ENCODE results near the gene PARD3. TPM values are rescaled to one million over a fixed set of nuclear protein-coding genes. Genes with fewer than 3 reads are reported as not detected.

Gene PARD3
- total RNA-seq, 2 experiments from 2014 or later, result 0.15 to 0.18 TPM

- DNase-seq, result no peak
- Mint-ChIP-seq H3K4me3 (no peak overlapping the region), H3K27me3 (no peaks in the 10 kb centered on the region), H3K4me1 (no peaks in the 10 kb centered on the region), H3K9me3 (no peaks in the 10 kb centered on the region), H3K27ac (no peak overlapping the region), H3K36me3 (ENCODE audit: low read depth) (no peaks in the 10 kb centered on the region)
- POLR2A ChIA-PET, result no interaction called here
- CTCF ChIA-PET, result no interaction called here
Measured at GRCh38 chr10:34161777-34162370, 653.2 kb downstream of the PARD3 start.

GRCh38 chr10:34160595-34160994 is 654.5 kb downstream of the PARD3 start:
- POLR2A ChIA-PET, result no interaction called here
- H3K4me1 Mint-ChIP-seq, result no peaks in the 10 kb centered on the region
- H3K9me3 Mint-ChIP-seq, result no peaks in the 10 kb centered on the region
- no peak overlapping the region for H3K27ac Mint-ChIP-seq
- H3K36me3 Mint-ChIP-seq (ENCODE audit: low read depth), result no peaks in the 10 kb centered on the region
- DNase-seq, result no peak
- CTCF ChIA-PET, result no interaction called here
- no peak overlapping the region for H3K4me3 Mint-ChIP-seq
- no peaks in the 10 kb centered on the region for H3K27me3 Mint-ChIP-seq

GRCh38 chr10:34157501-34157900 is 657.6 kb downstream of the PARD3 start:
- DNase-seq, result no peak
- POLR2A ChIA-PET, result no interaction called here
- Mint-ChIP-seq H3K27ac (no peak overlapping the region), H3K4me3 (no peak overlapping the region), H3K9me3 (no peaks in the 10 kb centered on the region), H3K36me3 (ENCODE audit: low read depth) (no peaks in the 10 kb centered on the region), H3K27me3 (no peaks in the 10 kb centered on the region), H3K4me1 (no peaks in the 10 kb centered on the region)
- CTCF ChIA-PET, result no interaction called here

GRCh38 chr10:34156781-34157425 is 658.2 kb downstream of the PARD3 start:
- ChIA-PET POLR2A (no interaction called here), CTCF (no interaction called here)
- H3K4me3 Mint-ChIP-seq, result no peak overlapping the region
- no peaks in the 10 kb centered on the region for H3K9me3 Mint-ChIP-seq
- no peaks in the 10 kb centered on the region for H3K4me1 Mint-ChIP-seq
- no peak for DNase-seq
- H3K27me3 Mint-ChIP-seq, result no peaks in the 10 kb centered on the region
- no peaks in the 10 kb centered on the region for H3K36me3 Mint-ChIP-seq (ENCODE audit: low read depth)
- H3K27ac Mint-ChIP-seq, result no peak overlapping the region

- DNase-seq, result no peak
- no peak overlapping the region for H3K27ac Mint-ChIP-seq
- no peaks in the 10 kb centered on the region for H3K36me3 Mint-ChIP-seq (ENCODE audit: low read depth)
- H3K27me3 Mint-ChIP-seq, result no peaks in the 10 kb centered on the region
- H3K4me3 Mint-ChIP-seq, result no peak overlapping the region
- POLR2A ChIA-PET, result no interaction called here
- H3K9me3 Mint-ChIP-seq, result no peaks in the 10 kb centered on the region
- CTCF ChIA-PET, result no interaction called here
- no peaks in the 10 kb centered on the region for H3K4me1 Mint-ChIP-seq
Measured at GRCh38 chr10:34155812-34156211, 659.3 kb downstream of the PARD3 start.

- ChIA-PET POLR2A (no interaction called here), CTCF (no interaction called here)
- H3K4me1 Mint-ChIP-seq, result no peaks in the 10 kb centered on the region
Measured at GRCh38 chr10:34154383-34154900, 660.7 kb downstream of the PARD3 start.

GRCh38 chr10:34153663-34154382 is 661.3 kb downstream of the PARD3 start:
- Mint-ChIP-seq H3K4me1 (no peaks in the 10 kb centered on the region), H3K27me3 (no peaks in the 10 kb centered on the region), H3K27ac (no peak overlapping the region), H3K4me3 (no peak overlapping the region), H3K9me3 (no peaks in the 10 kb centered on the region), H3K36me3 (ENCODE audit: low read depth) (no peaks in the 10 kb centered on the region)
- POLR2A ChIA-PET, result no interaction called here
- CTCF ChIA-PET, result no interaction called here
- DNase-seq, result no peak

More at GRCh38 chr10:34154383-34154900, 660.7 kb downstream of the PARD3 start:
- no peak for DNase-seq
- Mint-ChIP-seq H3K27ac (no peak overlapping the region), H3K9me3 (no peaks in the 10 kb centered on the region), H3K4me3 (no peak overlapping the region), H3K27me3 (no peaks in the 10 kb centered on the region), H3K36me3 (ENCODE audit: low read depth) (no peaks in the 10 kb centered on the region)

- Mint-ChIP-seq H3K4me1 (no peaks in the 10 kb centered on the region), H3K9me3 (no peaks in the 10 kb centered on the region), H3K36me3 (ENCODE audit: low read depth) (no peaks in the 10 kb centered on the region), H3K27me3 (no peaks in the 10 kb centered on the region), H3K4me3 (no peak overlapping the region), H3K27ac (no peak overlapping the region)
- CTCF ChIA-PET, result no interaction called here
- POLR2A ChIA-PET, result no interaction called here
- DNase-seq, result no peak
Measured at GRCh38 chr10:34152434-34152833, 662.7 kb downstream of the PARD3 start.

- Mint-ChIP-seq H3K4me3 (no peak overlapping the region), H3K9me3 (no peaks in the 10 kb centered on the region), H3K27me3 (no peaks in the 10 kb centered on the region), H3K27ac (no peak overlapping the region), H3K36me3 (ENCODE audit: low read depth) (no peaks in the 10 kb centered on the region), H3K4me1 (no peaks in the 10 kb centered on the region)
- DNase-seq, result no peak
- ChIA-PET POLR2A (no interaction called here), CTCF (no interaction called here)
Measured at GRCh38 chr10:34151931-34152330, 663.2 kb downstream of the PARD3 start.

GRCh38 chr10:34151481-34151880 is 663.6 kb downstream of the PARD3 start:
- H3K27ac Mint-ChIP-seq, result no peak overlapping the region
- no peak overlapping the region for H3K4me3 Mint-ChIP-seq
- H3K9me3 Mint-ChIP-seq, result no peaks in the 10 kb centered on the region
- ChIA-PET POLR2A (no interaction called here), CTCF (no interaction called here)
- DNase-seq, result no peak
- no peaks in the 10 kb centered on the region for H3K27me3 Mint-ChIP-seq
- no peaks in the 10 kb centered on the region for H3K4me1 Mint-ChIP-seq
- H3K36me3 Mint-ChIP-seq (ENCODE audit: low read depth), result no peaks in the 10 kb centered on the region

GRCh38 chr10:34150103-34150502 is 665.0 kb downstream of the PARD3 start:
- no peak overlapping the region for H3K27ac Mint-ChIP-seq
- DNase-seq, result no peak
- H3K27me3 Mint-ChIP-seq, result peaks cover 2% of the 10 kb centered on the region
- ChIA-PET POLR2A (no interaction called here), CTCF (no interaction called here)
- no peaks in the 10 kb centered on the region for H3K36me3 Mint-ChIP-seq (ENCODE audit: low read depth)
- H3K4me3 Mint-ChIP-seq, result no peak overlapping the region
- H3K4me1 Mint-ChIP-seq, result no peaks in the 10 kb centered on the region
- no peaks in the 10 kb centered on the region for H3K9me3 Mint-ChIP-seq

- no peaks in the 10 kb centered on the region for H3K4me1 Mint-ChIP-seq
- H3K9me3 Mint-ChIP-seq, result no peaks in the 10 kb centered on the region
- peaks cover 2% of the 10 kb centered on the region for H3K27me3 Mint-ChIP-seq
- CTCF ChIA-PET, result no interaction called here
- POLR2A ChIA-PET, result no interaction called here
- H3K27ac Mint-ChIP-seq, result no peak overlapping the region
- no peak for DNase-seq
- no peaks in the 10 kb centered on the region for H3K36me3 Mint-ChIP-seq (ENCODE audit: low read depth)
- H3K4me3 Mint-ChIP-seq, result no peak overlapping the region
Measured at GRCh38 chr10:34148305-34148657, 666.8 kb downstream of the PARD3 start.

GRCh38 chr10:34147641-34148304 is 667.3 kb downstream of the PARD3 start:
- DNase-seq, result no peak
- H3K4me3 Mint-ChIP-seq, result no peak overlapping the region
- no peaks in the 10 kb centered on the region for H3K36me3 Mint-ChIP-seq (ENCODE audit: low read depth)
- H3K27ac Mint-ChIP-seq, result no peak overlapping the region
- ChIA-PET POLR2A (no interaction called here), CTCF (no interaction called here)
- no peaks in the 10 kb centered on the region for H3K4me1 Mint-ChIP-seq
- no peaks in the 10 kb centered on the region for H3K9me3 Mint-ChIP-seq
- H3K27me3 Mint-ChIP-seq, result peaks cover 2% of the 10 kb centered on the region

Measured in activated CD4-positive, alpha-beta memory T cell treated with anti-CD3 and anti-CD28 coated beads, Interleukin-2, amount 10 ng/mL, durations not matched to agents 7 days and 5 days (primary cell).